ENCODE data around the gene PUM2. TPM values are rescaled to one million over a fixed set of nuclear protein-coding genes. Genes with fewer than 3 reads are reported as not detected.

Gene PUM2

DNA sequence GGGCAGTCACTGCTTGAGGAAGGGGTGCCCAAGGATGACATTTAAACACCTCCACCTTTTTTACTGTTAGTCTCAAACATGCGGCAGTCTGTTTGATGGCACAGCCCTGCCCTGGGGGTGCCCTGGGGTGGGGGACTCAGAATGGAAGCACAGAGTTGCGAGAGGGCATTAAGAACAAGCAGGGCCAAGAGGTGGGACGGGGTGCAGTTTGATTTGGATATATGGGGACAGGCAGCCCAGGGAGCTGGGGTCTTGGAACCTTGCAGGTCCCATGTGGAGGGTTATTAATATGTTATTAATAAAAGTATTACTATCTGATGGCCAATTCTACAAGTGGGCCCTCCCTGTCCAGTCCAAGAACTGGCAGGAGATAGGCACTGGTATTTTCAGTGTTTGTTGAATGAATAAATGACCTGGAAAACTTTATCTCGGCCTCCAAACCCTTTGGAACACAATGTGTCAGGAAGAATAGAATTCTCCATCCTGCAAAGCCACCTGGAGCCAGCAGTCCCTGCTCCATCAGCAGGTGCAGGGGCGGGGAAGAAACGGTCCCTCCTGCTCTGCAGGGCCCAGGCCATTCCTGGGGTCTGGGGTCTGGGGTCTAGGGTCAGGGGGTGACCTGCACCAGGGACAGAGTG lies 150.9 kb downstream of the PUM2 start:
- Histone ChIP-seq H2BK12ac (ENCODE audit: low read length in 2 of 2) (no peak overlapping the region), H3K14ac (ENCODE audit: low read length in 2 of 2) (no peak overlapping the region), H3K18ac (ENCODE audit: low read depth in 1 of 2, low read length in 2 of 2) (no peak overlapping the region), H3K4me1 (ENCODE audit: control insufficient read depth, insufficient read depth, low read depth, low read length) (no peaks in the 10 kb centered on the region), H3K9me3 (ENCODE audit: control insufficient read depth, low read length) (no peaks in the 10 kb centered on the region), H3K23ac (ENCODE audit: low read length in 2 of 2) (no peak overlapping the region), H2BK5ac (ENCODE audit: low read depth, low read length, poor library complexity, severe bottlenecking) (no peak overlapping the region), H3K79me1 (replicated peaks; ENCODE audit: low read length, poor library complexity, severe bottlenecking) (peaks cover 7% of the 10 kb centered on the region), H3K9ac (ENCODE audit: low read length) (no peak overlapping the region), H2BK120ac (ENCODE audit: low read depth, low read length) (no peak overlapping the region), H2AK5ac (ENCODE audit: low read length, severe bottlenecking) (no peak overlapping the region), H3K27ac (ENCODE audit: low read length, poor library complexity, severe bottlenecking) (no peak overlapping the region), H2BK15ac (ENCODE audit: low read depth, poor library complexity, severe bottlenecking) (no peak overlapping the region), H3K4ac (ENCODE audit: low read depth in 1 of 2, low read length in 2 of 2) (no peak overlapping the region), H3K4me2 (ENCODE audit: low read length, poor library complexity, severe bottlenecking) (no peak overlapping the region), H3K4me3 (ENCODE audit: insufficient read depth in 1 of 2, low read depth in 1 of 2, low read length in 2 of 2) (no peak overlapping the region), H2AFZ (ENCODE audit: low read depth, low read length) (no peak overlapping the region), H3K27me3 (ENCODE audit: control insufficient read depth in 1 of 2, insufficient read depth in 1 of 2, low read length in 2 of 2) (no peaks in the 10 kb centered on the region), H3K36me3 (ENCODE audit: control insufficient read depth in 1 of 2, insufficient read depth in 2 of 2, low read depth in 1 of 2, low read length in 2 of 2) (peaks cover 42 to 50% of the 10 kb centered on the region in 2 experiments), H4K8ac (ENCODE audit: low read length) (no peak overlapping the region), H4K91ac (ENCODE audit: low read length) (no peak overlapping the region)
- WGBS: 92% methylated on average over 6 of the region's 6 CpGs
- no peak for DNase-seq

DNA sequence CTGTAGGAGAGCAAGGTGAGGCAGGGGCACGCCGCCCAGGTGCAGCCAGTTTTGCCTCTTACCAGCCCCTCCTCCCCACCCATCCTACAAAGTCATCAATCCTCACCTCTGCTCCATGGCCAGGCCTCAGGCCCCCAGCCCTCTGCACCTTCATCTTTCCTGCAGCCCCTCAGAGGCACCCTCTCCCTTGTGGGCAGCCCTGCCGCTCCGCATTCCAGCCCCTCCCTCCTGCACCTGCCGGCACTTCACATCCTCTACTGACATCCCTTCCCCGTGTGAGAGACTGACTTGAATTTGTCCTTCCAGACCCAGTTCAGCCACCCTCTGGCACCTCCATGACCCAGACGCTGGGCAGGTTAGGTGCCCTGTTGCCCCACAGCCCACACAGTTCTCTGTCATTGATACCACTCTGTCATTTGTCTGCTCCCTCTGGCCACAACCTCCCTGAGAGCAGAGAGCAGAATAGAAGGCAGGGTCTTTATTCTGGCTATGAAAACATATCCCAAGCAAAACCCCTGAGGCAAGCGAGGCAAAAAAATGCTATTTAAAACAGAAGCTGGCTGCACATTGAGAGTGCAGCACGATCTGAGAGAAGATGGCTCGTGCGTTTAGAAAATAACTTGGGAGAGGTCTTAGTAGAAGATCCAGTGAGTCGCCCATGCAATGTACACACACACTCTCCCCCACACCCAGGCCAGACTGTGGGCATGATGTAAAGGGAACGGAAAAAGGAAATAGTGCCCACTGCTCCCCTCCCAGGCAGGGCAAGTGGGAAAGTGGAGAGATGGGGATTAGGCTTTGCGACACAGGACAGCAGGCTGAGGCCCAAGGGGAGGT lies 151.6 kb downstream of the PUM2 start:
- Histone ChIP-seq H2AFZ (ENCODE audit: low read depth, low read length) (no peak overlapping the region), H3K9ac (ENCODE audit: low read length) (no peak overlapping the region), H2BK5ac (ENCODE audit: low read depth, low read length, poor library complexity, severe bottlenecking) (no peak overlapping the region), H3K27me3 (ENCODE audit: control insufficient read depth in 1 of 2, insufficient read depth in 1 of 2, low read length in 2 of 2) (no peaks in the 10 kb centered on the region), H2AK5ac (ENCODE audit: low read length, severe bottlenecking) (no peak overlapping the region), H2BK12ac (ENCODE audit: low read length in 2 of 2) (no peak overlapping the region), H3K27ac (ENCODE audit: low read length, poor library complexity, severe bottlenecking) (no peak overlapping the region), H3K9me3 (ENCODE audit: control insufficient read depth, low read length) (no peaks in the 10 kb centered on the region), H3K36me3 (ENCODE audit: control insufficient read depth in 1 of 2, insufficient read depth in 2 of 2, low read depth in 1 of 2, low read length in 2 of 2) (peaks cover 40 to 42% of the 10 kb centered on the region in 2 experiments), H3K18ac (ENCODE audit: low read depth in 1 of 2, low read length in 2 of 2) (no peak overlapping the region), H3K14ac (ENCODE audit: low read length in 2 of 2) (no peak overlapping the region), H3K4me1 (ENCODE audit: control insufficient read depth, insufficient read depth, low read depth, low read length) (no peaks in the 10 kb centered on the region), H3K4me3 (ENCODE audit: insufficient read depth in 1 of 2, low read depth in 1 of 2, low read length in 2 of 2) (no peak overlapping the region), H3K23ac (ENCODE audit: low read length in 2 of 2) (no peak overlapping the region), H2BK15ac (ENCODE audit: low read depth, poor library complexity, severe bottlenecking) (no peak overlapping the region), H3K4me2 (ENCODE audit: low read length, poor library complexity, severe bottlenecking) (no peak overlapping the region), H4K91ac (ENCODE audit: low read length) (no peak overlapping the region), H3K4ac (ENCODE audit: low read depth in 1 of 2, low read length in 2 of 2) (no peak overlapping the region), H2BK120ac (ENCODE audit: low read depth, low read length) (no peak overlapping the region), H4K8ac (ENCODE audit: low read length) (no peak overlapping the region), H3K79me1 (replicated peaks; ENCODE audit: low read length, poor library complexity, severe bottlenecking) (peaks cover 4% of the 10 kb centered on the region)
- 72% methylated on average over 13 of the region's 14 CpGs for WGBS
- no peak for DNase-seq

Small RNAs within 50 kb of the gene (small RNA-seq; reads per million reads assigned to genes)
- gene RNU7-113P (ENCODE audit: low read depth): not detected
